KMS-11 (cell line): ENCODE results near the gene CAMTA1.

Experiments used
- H2AFZ ChIP-seq: fragments of 200-600 bp; sonication (generic); 2 replicates; pipeline ENCODE4 v1.6.1; 2016; ENCODE audit warnings: antibody characterized with exemption, mixed run types, low read depth
- H3K27ac ChIP-seq: fragments of 200-600 bp; sonication (generic); 2 replicates; pipeline ENCODE4 v1.6.1; 2016; ENCODE audit warnings: mild to moderate bottlenecking, mixed run types
- H3K27me3 ChIP-seq: fragments of 200-600 bp; sonication (generic); 2 replicates; pipeline ENCODE4 v1.6.1; 2017; ENCODE audit warnings: mild to moderate bottlenecking, low read depth, mixed run types, moderate library complexity; ENCODE audit not compliant: insufficient read depth
- H3K36me3 ChIP-seq: fragments of 200-600 bp; sonication (generic); 2 replicates; pipeline ENCODE4 v1.6.1; 2017; ENCODE audit warnings: mild to moderate bottlenecking, mixed run types; ENCODE audit not compliant: insufficient read depth
- H3K4me1 ChIP-seq: fragments of 200-600 bp; sonication (generic); 2 replicates; pipeline ENCODE4 v1.6.1; 2016; ENCODE audit warnings: mild to moderate bottlenecking, low read depth, mixed run types; ENCODE audit not compliant: poor library complexity, severe bottlenecking
- H3K4me2 ChIP-seq: fragments of 200-600 bp; sonication (generic); 2 replicates; pipeline ENCODE4 v1.7.0; 2016; ENCODE audit warnings: mild to moderate bottlenecking, mixed run types
- H3K4me3 ChIP-seq: fragments of 200-600 bp; sonication (generic); IDR thresholded peaks from 2 replicates; pipeline ENCODE4 v1.6.1; 2017; ENCODE audit warnings: low read depth, low read length, mixed read lengths; ENCODE audit not compliant: insufficient read depth
- H3K79me2 ChIP-seq: fragments of 200-600 bp; sonication (generic); 2 replicates; pipeline ENCODE4 v1.6.1; 2016; ENCODE audit warnings: low read depth, mixed run types; ENCODE audit not compliant: insufficient read depth
- H3K9ac ChIP-seq: fragments of 200-600 bp; sonication (generic); 2 replicates; pipeline ENCODE4 v1.6.1; 2016; ENCODE audit warnings: mild to moderate bottlenecking, mixed run types
- H4K20me1 ChIP-seq: fragments of 200-600 bp; sonication (generic); 2 replicates; pipeline ENCODE4 v1.6.1; 2016; ENCODE audit warnings: mild to moderate bottlenecking, mixed run types; ENCODE audit not compliant: insufficient read depth
- TF ChIP-seq, protein P1 (sequence below): fragments of 200-600 bp; sonication (generic); conservative IDR thresholded peaks from 2 replicates; pipeline ENCODE4 v1.6.1; 2017; ENCODE audit warnings: low read depth, mild to moderate bottlenecking, antibody characterized with exemption, low read length, moderate library complexity, mixed read lengths

Gene CAMTA1

DNA sequence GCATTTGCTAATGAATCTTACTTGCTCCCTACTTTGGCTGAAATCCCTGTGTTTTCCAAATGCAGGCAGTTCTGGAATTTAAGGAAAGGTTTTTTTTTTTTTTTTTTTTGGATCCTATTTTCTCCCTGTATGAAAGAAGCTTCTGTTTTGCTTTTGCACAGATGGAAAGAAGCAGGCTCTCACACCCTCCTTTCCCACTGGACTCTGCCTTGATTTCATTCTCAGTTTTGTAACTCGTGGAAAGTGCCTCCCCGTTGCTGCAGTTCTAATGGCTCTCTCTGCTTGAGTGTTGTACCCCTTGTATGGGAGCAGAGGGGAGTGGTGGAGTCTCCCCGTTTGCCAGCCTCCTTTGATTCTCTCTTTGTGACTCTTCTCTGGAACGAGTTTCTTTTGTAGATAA lies 291.9 kb downstream of the CAMTA1 start:
- H4K20me1 ChIP-seq = no peaks in the 10 kb centered on the region
- no peak overlapping the region for H2AFZ ChIP-seq
- H3K4me2 ChIP-seq = no peak overlapping the region
- no peak overlapping the region for H3K27ac ChIP-seq
- no peak overlapping the region for H3K4me3 ChIP-seq
- peaks cover 11% of the 10 kb centered on the region; the same call in 1 of the 2 replicates for H3K27me3 ChIP-seq
- no peaks in the 10 kb centered on the region for H3K36me3 ChIP-seq
- no peak overlapping the region for H3K9ac ChIP-seq
- TF ChIP-seq, protein P1, sequence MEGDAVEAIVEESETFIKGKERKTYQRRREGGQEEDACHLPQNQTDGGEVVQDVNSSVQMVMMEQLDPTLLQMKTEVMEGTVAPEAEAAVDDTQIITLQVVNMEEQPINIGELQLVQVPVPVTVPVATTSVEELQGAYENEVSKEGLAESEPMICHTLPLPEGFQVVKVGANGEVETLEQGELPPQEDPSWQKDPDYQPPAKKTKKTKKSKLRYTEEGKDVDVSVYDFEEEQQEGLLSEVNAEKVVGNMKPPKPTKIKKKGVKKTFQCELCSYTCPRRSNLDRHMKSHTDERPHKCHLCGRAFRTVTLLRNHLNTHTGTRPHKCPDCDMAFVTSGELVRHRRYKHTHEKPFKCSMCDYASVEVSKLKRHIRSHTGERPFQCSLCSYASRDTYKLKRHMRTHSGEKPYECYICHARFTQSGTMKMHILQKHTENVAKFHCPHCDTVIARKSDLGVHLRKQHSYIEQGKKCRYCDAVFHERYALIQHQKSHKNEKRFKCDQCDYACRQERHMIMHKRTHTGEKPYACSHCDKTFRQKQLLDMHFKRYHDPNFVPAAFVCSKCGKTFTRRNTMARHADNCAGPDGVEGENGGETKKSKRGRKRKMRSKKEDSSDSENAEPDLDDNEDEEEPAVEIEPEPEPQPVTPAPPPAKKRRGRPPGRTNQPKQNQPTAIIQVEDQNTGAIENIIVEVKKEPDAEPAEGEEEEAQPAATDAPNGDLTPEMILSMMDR = no peak
- H3K79me2 ChIP-seq = no peaks in the 10 kb centered on the region
- H3K4me1 ChIP-seq = no peaks in the 10 kb centered on the region

DNA sequence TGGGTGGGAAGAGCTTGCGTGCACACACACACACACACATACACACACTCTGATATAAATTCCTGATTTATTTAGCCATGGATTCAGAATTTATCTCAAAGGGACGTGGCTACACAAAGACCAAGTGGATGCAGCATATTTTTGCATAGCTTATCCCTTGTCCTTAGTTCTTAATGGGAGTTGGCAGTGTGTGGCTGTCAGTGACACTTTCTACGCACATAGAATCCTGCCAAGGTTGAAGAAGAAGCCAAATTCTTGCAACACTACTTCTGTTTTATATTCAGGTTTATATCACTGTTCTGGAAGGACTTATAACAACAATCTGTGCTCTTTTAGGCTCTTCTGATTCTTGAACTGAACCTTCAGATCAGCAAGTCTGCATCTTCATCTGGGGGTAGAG lies 292.7 kb downstream of the CAMTA1 start:
- no peak overlapping the region for H3K9ac ChIP-seq
- no peaks in the 10 kb centered on the region for H3K36me3 ChIP-seq
- no peaks in the 10 kb centered on the region for H4K20me1 ChIP-seq
- no peak overlapping the region for H3K27ac ChIP-seq
- no peak overlapping the region for H2AFZ ChIP-seq
- TF ChIP-seq, protein P1 = no peak
- no peaks in the 10 kb centered on the region for H3K79me2 ChIP-seq
- peaks cover 11% of the 10 kb centered on the region; the same call in 1 of the 2 replicates for H3K27me3 ChIP-seq
- no peak overlapping the region for H3K4me2 ChIP-seq
- H3K4me1 ChIP-seq = no peaks in the 10 kb centered on the region
- H3K4me3 ChIP-seq = no peak overlapping the region

DNA sequence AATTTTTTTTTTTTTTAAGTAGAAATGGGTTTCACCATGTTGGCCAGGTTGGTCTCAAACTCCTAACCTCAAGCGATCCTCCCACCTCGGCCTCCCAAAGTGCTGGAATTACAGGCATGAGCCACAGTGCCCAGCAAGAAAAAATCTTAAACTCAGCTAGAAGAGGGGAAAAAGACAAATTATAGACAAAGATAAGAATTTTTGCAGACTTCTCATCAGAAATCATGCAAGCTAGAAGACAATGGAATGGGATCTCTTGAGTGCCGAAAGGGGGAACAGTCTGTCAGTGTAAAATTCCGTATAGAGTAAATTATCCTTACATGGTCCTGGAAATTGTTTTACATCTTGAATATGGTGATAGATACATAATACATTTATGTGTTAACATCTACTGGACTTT lies 294.4 kb downstream of the CAMTA1 start:
- H3K36me3 ChIP-seq = no peaks in the 10 kb centered on the region
- TF ChIP-seq, protein P1 = no peak
- no peak overlapping the region for H3K9ac ChIP-seq
- no peaks in the 10 kb centered on the region for H4K20me1 ChIP-seq
- no peaks in the 10 kb centered on the region for H3K4me1 ChIP-seq
- no peak overlapping the region for H2AFZ ChIP-seq
- peaks cover 11% of the 10 kb centered on the region; the same call in 1 of the 2 replicates for H3K27me3 ChIP-seq
- H3K4me2 ChIP-seq = no peak overlapping the region
- no peaks in the 10 kb centered on the region for H3K79me2 ChIP-seq
- no peak overlapping the region for H3K27ac ChIP-seq
- no peak overlapping the region for H3K4me3 ChIP-seq

DNA sequence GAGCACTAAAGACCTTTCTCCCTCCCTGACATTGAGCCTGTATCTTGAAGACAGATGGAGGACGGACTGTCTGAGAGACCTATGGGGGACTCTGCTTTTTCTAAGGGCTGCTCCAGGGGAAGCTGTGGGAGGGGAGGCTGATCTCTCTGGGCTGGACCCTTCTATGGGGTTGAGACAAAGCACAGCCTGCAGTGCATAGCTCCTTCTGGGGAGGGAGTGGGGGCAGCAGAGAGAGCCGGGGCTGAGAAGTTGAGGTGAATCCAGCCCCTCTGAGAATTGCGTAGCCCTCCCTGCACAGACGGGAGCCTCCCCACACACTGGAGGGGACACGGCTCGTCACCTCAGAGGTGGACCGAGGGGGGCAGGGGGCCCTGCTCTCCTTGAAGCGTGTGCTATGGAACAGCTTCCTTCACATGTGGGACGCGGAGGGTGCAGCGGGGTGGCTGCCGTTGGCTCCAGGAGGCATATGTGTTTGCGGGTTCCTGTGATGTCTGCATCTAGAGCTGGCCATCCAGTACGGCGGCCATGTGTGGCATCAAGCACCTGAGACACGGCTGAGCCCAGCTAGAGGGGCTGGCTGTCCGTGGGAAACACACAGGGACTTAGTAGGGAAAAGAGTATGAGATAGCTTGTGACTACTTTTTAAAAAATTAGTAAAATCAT lies 299.1 kb downstream of the CAMTA1 start:
- H3K36me3 ChIP-seq = no peaks in the 10 kb centered on the region
- no peak overlapping the region for H3K4me2 ChIP-seq
- H3K4me3 ChIP-seq = no peak overlapping the region
- no peaks in the 10 kb centered on the region for H3K4me1 ChIP-seq
- no peaks in the 10 kb centered on the region for H3K79me2 ChIP-seq
- no peak overlapping the region for H3K9ac ChIP-seq
- H4K20me1 ChIP-seq = no peaks in the 10 kb centered on the region
- H3K27me3 ChIP-seq = peaks cover 31% of the 10 kb centered on the region; the same call in 1 of the 2 replicates
- H2AFZ ChIP-seq = no peak overlapping the region
- no peak overlapping the region for H3K27ac ChIP-seq
- TF ChIP-seq, protein P1 = no peak
